DMS114 treated with DMSO at 0.1 percent for 48 hours (cell line): ENCODE data around the gene FAM174C.

Experiments used
- DNase-seq: peaks from one replicate; lab custom pipeline; 2025; ENCODE audit not compliant: unreplicated experiment; lab: John Stamatoyannopoulos, UW

FAM174C gene

DNA sequence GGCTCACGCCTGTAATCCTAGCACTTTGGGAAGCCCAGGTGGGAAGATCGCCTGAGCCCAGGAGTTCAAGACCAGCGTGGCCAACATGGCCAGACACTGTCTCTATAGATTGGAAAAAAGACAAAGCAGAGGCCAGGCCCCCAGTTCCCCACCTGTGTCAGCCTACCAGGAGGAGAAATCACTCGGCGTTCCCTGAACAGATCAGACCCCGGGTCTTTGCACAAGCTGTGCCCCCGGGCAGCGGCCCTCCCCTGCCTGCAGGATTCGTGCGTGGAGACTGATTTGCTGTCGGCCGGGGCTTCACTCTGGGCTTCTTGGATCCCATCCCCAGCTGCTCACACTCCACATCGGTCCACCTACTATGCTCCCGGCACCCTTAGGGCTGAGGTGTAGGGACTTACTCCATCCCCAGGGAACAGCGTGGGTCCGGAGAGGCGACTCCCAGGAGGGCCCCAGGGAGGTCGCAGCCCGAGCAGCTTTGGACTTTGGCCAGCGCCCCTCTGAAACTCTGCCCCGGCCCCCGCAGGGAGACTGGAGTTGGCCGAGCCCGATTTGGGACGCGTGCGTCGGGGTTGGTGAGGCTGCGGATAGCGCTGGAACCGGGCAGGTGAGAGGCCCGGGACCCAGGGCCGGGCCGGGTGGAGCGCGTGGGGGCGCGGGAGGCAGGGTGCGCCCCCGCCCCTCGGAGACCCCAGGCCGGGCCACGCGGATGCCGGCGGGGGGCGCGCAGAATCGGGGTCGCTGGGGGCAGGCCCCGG lies 9.8 kb downstream of the FAM174C start:
- no peak for DNase-seq

DNA sequence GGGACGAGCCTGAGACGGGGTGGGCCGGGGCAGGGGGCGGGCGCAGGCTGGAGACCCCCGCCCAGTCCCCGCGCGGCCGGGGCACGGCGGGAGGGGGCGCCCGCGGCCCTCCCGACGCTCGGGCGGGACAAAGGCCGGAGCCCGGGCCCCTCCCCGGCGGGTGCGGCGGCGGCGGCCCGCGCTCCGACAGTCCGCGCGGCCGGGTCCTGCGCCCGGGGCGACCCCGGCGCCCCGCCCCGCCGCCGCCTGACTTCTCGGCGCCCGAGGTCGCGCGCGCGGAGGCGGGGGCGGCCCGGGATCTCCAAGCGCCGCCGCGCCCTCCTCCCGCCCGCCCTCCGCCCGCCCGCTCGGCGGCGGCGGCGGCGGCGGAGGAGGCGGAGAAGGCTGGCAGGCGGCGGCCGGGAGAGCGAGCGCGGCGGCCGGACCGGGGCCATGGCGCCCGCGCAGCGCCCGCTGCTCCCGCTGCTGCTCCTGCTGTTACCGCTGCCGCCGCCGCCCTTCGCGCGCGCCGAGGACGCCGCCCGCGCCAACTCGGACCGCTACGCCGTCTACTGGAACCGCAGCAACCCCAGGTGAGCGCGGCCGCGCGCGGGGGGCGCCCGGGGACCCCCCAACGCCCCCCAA lies 10.5 kb downstream of the FAM174C start, which contains the start of gene EFNA2:
EFNA2 (plus strand) TSS at position 137 of the 624 bp plus-strand sequence; CDS start at position 433, 296 bp downstream.
- no peak for DNase-seq

DNA sequence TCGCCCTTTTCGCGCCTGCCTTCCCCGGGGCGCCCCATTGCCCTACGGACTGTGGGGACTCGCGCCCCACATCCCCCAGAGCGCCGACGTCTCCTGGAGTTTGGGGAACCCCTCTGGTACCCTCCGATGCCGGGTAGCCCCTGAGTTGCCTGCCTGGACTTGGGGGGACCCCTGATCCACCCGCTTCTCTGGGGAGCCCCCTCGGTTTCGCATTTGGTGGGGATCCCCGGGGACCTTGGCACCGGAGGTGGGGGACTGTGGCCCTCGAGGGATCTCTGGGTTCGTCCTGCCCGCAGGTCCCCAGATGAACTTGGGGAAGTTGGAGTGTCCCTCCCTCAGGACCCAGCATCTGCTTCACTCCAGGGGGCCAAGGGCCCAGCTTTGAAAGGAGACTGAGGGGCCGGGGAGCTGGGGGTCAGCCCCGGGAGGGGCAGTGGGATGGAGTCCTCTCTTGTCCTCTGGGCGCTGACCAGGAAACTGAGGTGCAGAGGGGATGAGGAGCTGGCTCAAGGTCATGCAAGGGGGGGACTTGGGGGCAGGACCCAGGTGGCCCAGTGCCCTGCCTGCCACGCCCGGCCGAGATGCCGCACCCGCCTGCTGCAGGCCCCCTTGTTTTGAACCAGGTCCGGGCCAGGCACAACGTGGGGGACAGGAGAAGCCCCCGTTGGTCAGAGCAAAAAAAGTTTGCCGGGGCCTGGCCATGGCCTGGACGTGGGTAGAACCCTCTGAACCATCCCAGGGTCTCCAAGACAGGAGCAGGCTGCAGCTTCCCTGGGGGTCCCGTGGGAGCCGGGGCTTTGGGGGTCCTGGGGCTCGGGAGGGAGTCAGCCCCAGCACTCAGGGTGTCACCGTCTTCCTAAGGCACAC lies 11.4 kb downstream of the FAM174C start:
- no peak for DNase-seq

DNA sequence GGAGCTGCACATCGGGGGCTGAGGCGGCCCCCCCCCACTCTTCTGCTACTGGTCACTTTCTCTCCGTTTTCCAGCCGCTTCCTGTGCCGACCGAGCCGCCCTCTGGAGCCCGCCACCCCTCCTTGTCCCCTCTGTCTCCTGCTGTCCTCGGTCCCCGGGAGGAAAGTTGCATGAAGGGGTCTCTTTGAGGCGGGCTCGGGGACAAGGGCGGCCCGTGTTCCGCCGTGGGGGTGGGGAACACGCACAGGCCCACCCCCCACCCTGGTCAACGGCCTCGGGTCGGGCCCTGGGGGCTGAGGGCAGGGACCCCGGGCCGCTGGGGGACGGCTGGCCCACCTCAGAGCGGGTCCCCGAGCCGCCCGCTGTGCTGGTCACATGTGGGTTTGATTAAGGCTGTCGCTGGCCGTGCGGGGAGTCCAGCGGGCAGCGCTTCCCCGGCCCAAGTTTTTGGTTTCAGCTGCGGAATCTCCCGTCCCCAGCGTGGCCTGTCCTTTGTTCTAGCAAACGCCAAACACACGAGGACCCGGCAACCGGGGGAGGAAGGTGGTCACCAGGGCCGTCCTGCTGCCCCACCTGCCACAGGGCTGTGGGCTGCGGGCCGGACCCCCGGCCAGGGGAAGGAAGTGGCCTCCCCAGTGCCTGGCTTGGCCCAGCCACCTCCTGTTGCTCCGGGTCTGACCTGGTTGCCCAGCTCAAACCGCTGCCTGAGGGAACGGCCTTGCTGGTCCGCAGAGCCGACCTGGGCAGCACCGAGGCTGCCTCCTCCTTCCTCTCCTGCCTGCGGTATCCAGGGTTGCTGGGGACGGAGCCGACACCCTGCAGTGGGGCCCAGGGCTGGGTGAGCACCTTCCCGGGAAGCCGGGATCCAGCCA lies 12.3 kb downstream of the FAM174C start:
- no peak for DNase-seq

DNA sequence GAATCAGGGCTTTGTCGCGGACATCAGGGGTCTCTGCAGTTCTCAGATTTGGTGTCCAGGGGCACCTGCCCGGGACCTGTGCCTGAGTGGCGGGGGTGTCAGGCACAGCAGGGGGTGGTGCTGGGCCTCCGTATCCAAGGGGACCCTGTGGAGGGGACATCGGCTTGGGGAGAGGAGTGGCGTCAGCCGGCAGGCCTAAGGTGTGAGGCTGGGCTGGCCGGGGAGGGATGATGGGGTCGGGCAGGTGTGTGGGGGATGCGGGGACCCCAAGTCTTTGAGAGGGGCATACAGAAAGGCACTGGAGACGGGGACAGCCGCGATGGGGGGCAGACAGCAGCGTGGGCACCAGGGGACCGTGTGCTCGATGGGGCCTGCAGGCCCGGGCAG lies 12.9 kb downstream of the FAM174C start:
- DNase-seq: no peak

DNA sequence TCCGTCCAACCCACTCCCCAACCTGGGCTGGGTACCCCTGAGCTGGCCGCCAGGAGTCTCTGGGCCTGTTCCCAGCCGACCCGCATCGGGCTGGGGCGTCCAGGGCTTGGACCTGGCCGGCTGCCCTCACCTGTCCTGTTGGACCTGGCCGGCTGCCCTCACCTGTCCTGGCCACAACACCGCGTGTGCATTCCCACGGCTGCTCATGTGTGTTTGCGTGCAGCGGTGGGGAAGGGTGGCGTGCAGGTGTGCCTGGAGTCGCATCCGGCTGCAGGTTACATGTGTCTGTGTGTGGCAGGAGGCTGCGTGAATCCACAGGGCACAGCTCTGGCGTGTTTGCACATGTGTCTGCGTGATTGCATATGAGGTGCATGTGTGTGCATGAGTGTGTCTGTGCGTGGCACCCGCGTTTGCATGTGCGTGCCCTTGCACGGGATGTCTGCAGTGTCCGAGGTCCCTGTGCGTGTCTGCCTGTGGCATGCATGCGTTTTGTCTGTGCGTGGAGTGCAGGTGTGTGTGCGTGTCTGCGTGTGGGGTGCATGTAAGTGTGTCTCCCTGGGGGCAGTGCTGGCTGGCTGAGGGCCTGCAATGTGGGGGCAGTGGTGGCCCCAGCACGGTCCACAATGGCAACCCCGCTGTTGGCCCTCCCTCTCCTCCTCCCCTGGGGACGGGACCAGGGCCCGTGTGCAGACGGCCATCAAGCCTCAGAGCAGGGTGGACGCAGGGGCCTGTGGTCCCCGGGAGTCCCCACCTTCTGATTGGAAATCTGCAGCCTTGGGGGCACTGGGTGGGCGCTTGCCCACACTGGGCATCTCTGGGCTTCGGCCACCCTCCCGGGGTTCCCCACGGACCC lies 13.7 kb downstream of the FAM174C start:
- no peak for DNase-seq

DNA sequence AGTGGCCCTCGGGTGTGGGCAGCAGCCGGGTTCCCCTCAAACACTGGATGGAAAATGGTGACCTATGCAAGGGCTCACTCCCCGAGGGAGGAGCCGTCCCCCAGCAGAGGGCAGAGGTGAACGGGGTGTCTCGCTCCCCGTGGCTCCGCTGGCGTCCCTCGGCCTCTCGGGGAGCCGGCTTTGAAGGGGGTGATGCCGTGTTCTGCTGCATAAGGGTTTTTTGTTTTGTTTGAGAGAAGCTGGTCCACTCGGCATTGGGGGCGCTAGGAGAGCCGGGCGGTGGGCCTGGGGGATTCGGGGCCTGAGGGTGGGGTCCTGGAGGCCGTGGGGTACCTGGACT lies 14.3 kb downstream of the FAM174C start:
- no peak for DNase-seq

DNA sequence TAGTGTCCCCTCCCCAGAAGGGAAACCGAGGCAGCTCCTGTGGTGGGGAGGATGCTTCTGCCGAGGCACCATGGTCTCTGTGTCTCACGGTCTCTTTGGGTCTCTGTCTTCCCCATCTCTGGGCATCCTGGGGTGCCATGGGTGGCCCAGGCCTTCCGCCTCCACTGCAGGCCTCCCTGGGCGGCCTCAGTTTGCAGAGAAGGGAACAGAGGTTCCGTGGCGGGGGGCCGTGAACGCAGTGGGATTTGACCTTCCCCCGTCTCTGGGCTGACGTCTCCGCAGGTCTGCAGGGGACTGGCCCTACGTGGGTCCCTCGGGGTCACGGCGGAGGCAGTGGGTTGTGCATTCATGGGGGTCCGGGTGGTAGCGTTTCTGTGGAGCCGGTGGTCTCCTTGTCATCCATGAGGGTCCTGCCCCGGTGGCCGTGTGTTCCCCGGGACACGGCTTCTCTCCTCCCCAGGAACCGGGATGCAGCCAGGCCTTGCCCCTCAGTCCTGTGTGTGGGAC lies 14.9 kb downstream of the FAM174C start:
- DNase-seq: no peak

DNA sequence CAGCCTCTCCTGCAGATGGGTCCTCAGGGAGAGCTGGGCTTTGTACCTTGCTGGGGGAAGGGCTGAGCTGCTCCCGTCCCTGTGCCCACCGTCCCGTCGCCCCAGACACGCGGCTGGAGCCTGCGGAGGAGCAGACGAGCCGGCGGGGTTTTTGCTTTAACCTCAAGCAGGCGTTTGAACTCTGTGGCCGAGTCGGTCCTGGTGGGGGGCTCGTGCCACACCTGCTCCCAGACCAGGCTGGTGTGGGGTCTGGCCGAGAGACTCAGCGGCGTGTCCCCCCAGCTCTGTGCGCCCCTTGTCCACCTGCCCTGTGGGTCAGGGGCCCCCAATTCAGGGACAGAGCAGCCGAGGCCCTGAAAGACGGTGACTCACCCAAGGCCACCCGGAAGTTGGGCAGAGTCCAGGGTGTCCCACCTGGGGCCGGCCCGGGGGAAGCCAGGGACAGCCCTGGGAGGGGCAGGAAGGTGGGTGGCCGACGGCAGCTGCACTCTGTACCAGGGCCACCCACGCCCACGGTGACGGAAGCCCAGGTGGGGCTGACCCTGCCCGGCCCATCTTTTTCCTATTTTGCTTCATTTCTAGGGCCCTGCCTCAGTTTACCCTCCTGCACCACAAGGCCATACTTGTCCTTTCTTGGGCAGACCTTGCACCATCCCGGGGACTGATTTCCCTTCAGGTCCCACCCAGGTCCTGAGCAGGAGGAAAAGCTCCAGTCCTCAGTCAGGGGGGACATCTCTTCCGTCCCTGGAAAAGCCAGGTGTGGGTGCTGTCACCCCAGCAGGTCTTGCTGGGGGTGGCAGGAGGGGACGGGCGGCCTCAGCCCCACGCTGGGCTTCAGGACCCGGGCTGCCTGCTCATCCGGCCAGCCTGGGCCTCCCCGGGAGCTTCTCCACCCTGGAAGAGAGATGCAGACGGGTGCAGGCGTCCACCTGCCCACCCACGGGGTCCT lies 15.6 kb downstream of the FAM174C start:
- no peak for DNase-seq

DNA sequence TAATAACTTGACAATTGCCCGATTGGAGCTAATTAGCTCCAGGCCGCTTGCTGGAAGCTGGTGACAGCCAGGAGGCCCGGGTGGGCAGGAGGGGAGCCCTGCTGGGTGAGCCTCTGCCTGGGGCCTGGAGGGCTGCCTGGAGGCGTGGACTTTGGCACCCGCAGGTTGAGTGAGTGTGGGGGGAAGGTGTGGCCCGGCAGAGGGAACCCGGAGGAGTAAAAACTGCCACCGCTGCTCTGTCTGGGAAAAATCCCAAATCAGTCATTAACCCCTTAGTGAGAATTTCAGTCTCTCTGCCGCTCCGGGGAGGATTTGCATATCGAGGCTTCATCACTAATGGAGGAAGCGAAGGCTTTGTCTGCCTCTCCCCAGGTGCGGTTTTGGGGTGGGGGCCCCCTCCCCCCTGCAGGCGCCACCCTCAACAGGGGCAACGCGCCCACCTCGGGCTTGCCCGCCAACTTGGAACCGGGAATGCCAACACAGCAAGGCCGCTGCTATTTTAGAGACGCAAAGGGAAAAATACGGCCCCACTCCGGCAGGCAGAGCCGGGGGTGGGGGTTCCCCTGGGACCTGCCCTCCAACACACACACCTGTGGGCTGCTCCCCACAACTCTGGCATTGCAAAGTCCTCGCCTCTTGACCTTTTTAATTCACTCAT lies 16.6 kb downstream of the FAM174C start:
- no peak for DNase-seq

DNA sequence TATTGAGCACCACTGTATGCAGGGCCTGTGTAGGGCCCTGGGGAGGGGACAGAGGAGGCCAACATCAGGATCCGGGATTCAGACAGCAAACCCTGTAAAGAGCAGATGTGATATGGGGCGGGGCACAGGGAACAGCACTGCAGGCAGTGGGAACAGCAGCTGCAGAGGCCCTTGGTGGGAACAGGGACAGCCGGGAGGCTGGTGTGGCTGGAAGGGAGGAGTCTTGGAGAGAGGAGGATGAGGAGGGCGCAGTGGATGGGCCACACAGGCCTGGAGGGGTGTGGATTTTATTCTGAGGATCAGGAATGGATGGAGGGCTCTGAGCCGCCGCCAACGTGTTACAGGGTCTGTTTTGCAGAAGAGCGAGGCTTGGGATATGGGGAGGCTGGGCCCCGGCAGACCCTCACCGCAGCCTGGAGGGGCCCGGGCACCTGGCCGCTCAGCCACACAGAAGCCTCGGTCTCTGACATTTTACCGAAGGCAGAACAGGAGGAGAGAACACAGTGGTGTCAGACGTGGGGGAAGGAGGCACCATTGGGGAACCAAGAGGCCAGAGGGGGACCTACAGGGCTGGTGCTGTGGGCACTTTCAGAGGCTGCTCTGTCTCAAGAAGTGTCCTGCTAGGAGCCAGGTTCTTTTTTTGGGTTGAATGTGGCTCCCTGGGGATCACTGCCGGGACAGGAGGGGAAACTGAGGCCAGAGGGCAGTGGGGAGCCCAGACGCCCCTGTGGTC lies 17.3 kb downstream of the FAM174C start:
- DNase-seq: no peak

DNA sequence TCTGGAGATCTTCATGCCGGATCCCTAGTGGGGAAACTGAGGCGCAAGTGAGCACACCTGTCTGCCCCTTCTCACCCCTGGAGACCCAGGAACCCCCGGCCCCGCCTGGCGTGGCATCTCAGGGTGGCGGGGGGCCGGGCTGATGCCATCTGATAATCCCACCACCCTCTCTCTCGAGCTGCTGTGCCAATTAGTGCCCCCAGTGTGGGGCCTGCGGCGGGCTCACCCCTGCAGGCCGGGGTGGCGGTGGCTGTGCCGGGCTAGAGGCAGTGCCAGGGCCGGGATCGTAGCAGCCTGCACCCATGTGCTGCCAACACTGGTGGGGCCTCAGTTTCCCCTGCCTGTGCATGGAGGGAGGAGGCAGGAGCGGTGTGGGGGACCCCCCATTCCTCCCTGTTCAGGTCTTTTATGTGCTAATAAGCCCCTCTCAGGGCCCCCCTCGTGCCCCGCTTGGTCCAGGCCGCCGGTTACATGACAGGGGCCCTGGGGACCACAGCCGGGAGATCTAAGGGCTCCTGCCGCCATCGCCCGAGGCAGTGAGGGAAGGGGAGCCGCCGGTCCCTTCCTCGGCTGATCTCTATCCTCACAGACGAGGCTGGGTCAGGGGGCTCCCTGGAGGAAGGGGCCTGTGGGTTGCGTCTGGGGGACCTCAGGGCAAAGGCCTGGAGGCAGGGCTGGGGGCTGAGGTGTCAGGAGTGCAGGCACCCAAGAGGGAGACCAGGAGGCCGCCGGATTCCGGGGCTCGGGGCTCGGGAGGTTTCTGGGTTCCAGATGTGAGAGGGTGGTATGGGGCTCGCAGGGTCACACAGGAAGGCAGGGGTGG lies 18.7 kb downstream of the FAM174C start:
- no peak for DNase-seq

DNA sequence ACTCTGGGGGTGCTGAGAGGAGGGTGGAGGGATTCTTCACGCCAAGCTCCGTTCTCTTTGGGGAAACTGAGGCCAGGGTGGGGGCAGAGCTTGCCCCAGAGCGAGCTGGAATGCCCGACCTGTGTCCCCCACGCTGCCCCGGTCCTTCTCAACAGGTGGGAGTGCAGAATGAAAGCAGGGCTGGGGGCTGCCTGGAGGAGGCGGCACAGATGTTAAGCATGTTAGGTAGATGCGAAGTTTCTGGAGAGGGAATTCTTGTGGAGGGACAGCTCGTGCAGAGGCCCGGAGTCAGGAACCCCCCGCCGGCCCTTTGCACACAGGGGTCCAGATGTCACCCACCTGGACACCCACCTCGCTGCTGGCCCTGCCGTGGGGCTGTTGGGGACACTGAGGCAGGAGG lies 19.4 kb downstream of the FAM174C start:
- DNase-seq: no peak

DNA sequence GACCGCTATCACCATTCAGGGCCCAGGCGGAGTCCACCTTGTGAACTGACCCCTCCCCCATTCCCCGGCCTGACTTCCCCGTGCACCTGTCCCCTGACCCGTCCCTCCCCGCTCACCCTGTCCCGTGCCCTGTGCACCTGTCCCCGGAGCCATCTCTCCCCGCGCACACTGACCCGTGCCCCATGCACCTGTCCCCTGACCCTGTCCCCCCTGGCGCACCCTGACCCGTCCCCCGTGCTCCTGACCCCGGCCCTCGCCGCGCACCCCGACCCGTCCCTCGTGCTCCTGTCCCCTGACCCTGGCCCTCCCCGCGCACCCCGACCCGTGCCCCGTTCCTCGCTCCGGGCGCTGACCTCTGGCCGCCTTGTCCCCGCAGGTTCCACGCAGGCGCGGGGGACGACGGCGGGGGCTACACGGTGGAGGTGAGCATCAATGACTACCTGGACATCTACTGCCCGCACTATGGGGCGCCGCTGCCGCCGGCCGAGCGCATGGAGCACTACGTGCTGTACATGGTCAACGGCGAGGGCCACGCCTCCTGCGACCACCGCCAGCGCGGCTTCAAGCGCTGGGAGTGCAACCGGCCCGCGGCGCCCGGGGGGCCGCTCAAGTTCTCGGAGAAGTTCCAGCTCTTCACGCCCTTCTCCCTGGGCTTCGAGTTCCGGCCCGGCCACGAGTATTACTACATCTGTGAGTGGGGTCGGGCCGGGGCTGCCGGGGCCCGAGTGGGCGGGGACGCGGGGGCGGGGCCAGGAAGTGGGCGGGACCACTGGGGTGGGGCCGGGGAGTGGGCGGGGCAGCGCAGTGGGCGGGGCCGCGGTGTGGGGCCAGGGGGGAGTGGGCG lies 20.1 kb downstream of the FAM174C start:
- DNase-seq: no peak

DNA sequence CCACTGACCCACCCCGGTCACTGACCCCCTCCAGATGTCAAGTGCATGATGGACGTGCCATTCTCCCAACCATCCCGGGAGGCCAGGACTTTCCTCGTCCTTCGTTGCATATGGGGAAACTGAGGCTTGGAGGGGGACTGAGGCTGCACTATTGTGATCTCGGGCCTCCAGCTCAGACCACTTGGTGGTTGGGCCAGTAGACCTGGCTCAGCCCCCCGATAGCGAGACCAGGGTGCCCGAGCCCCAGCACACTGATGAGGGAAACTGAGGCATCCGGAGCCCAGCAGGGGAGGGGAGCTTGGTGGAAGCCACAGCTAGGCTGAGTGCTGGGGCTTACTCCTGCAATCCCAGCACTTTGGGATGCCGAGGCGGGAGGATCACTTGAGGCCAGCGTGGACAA lies 20.7 kb downstream of the FAM174C start:
- no peak for DNase-seq
